DMS153 treated with DMSO at 0.1 percent for 48 hours (cell line): ENCODE results near the gene SCAMP1.

Experiments used
- DNase-seq: peaks from one replicate; lab custom pipeline; 2025; ENCODE audit not compliant: unreplicated experiment; lab: John Stamatoyannopoulos, UW

The SCAMP1 gene

DNA sequence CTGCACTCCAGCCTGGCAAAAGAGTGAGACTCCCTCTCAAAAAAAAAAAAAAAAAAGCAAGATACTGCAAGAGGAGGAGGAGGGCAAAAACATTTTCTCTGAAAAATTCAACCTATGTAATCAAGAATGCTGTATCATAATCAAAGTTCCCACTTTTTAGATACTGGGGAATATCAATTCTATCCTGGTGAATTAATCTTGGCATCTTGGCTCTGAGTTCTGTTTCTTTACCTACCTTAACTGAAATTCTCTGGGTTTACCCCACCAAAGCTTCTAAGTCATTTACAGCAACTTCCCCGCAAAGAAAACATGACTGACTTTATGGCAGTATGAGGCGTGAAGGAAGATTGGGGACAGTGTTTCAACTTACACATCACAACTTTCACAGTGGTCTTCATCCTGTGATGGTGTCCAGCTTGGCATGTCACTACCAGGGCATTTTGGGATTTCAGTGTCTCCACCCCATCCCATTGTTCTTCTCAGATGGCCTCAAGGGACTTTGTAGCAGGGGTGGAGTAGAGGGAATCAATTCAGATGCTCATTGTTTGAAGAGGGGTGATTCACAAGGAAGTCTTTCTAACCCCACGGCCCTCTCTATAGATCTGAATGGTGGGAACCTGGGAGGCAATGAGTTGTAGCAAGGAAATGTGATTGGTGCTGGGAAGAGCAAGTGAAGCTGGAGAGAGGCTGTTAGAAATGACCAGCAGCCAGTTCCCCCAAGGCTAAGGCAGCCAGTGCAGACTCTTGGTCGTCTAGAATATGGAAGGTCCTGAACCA lies 130.5 kb downstream of the SCAMP1 start:
- no peak for DNase-seq

- DNase-seq, result no peak
Observed at GRCh38 chr5:78492224-78492623, 131.8 kb downstream of the SCAMP1 start.

GRCh38 chr5:78492650-78493049 lies 132.2 kb downstream of the SCAMP1 start:
- no peak for DNase-seq

DNA sequence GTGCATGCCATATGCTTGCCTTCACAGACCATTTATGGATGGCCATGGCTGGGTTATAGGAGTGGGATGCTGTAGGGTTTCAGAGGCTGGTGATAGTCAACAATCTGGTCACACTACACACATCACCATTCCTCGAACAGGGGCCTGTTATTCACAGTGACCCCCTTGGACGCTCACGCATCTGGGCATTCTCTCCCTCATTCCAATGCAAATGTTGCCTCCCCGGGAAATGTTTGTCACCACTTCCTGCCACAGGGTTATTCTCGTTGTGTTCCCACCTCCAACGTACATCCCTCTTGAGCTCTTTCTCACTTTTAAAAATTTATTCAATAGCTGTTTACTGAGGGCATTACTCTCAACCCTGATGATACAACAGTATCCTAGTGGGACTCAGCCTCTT lies 135.4 kb downstream of the SCAMP1 start:
- DNase-seq, result no peak

DNA sequence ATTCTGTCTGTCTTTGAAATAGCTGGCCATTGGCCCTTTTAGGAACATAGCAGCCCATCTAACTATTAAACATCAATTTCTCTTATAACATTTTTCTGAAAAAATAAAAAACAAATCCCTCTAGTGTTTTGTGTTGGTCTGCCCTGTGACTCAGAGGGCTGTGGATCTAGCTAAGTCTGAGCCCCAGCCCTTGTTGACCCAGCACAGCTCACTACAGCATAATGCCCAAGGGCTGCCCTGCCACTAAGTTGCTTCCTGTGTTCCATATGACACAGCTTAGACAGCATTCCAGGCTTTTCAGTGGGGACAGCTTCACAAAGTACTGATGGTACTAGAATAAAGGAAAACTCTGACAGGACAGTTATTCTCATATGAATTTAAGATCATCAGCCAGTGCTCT lies 136.0 kb downstream of the SCAMP1 start:
- DNase-seq, result no peak

GRCh38 chr5:78497573-78498533 lies 137.4 kb downstream of the SCAMP1 start:
- no peak for DNase-seq

DNA sequence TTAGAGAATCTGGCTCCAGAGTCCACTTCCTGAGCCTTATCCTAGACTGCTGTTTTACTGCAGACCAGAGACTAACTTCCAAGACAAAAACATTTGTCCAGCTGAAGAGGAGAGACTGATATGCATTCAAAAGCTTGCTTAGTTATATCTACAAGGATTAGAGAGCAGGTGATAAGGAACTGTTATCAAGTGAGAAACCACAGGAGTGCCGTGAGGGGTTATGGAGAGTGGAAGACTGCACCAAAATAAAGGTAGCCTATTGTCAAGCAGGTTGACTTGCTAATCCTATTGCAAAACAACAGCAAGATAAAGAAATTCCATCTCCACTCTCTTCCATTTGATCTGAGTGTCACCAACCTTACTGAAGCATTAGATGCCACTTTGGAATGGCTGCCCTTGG lies 139.1 kb downstream of the SCAMP1 start:
- DNase-seq, result no peak

DNA sequence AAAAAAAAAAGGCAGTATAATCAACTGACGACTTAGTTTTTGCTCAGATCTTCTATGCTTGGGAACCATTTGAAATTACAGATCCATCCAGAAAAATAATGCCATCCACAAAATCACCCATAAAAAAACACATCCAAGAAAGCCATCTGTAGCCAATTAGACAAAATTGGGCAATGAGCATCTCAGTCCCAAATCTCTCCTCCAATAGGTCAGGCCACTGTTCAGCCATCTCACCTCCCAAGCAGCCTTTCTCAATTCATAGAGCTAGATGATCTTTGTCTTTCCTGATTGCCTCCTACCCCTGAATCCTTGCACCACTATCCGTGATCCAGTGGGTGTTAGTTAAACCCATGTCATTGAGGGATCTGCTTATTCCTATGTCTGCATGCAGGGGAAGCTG lies 139.6 kb downstream of the SCAMP1 start:
- DNase-seq, result no peak

DNA sequence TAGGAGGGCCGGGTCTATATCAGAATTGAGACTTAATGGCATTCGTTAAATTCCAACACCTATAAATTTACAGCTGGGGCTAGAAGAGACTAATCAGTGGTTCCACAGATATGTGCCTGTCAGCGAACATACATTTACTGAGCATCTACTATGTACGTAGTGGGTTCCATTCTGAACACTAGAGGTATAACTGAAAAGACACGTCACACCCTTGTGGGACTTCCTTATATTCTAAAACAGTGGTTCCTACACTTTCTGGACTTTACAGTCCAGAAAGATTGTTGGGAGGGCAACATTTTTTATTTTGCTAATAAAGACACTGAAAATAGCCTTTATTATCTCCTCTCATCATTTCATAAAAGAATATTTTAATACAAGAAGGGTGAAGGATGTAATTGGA lies 140.5 kb downstream of the SCAMP1 start:
- no peak for DNase-seq

DNA sequence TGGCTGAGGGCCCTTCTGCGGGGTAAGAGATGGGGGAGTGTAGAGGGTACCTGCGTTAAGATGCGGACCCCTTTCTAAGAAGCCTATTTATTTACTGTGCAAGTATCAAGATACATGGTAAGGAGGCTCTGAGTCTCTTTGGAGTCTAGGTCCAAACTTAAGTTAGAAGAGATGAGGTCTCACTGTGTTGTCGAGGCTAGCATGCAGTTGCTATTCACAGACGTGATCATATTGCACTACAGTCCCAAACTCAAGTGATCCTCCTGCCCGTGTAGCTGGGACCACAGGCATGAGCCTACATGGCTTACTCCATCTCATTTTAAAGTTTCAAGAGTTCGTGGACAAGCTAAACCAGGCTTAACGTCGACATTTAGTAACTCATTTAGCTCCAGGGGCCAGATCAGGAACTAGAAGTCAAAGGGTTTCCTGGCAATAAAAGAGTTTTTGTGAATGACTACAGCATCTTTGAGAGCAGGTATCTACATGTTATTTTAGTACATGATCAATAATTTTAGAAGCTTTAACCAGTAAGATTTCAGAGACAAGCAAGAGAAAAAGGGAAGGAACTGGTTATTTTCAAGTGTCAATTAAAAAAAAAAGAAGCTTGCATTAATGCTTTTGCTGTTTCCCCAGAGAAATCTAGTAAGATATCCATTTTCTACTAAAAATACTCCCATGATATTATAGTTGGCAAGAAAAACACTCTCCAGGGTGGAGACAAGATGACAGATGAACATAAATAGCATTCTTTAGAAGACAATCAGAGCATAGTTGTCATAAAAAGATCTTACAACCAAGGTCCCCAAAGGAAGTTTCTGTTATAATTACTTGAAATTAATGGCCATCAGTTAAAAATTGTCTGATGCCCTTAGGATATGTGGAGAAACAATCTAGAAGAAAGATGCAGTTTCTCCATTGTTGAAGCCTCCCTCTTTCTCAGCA lies 141.3 kb downstream of the SCAMP1 start:
- DNase-seq, result no peak

GRCh38 chr5:78503958-78504653 lies 143.7 kb downstream of the SCAMP1 start:
- DNase-seq, result no peak

DNA sequence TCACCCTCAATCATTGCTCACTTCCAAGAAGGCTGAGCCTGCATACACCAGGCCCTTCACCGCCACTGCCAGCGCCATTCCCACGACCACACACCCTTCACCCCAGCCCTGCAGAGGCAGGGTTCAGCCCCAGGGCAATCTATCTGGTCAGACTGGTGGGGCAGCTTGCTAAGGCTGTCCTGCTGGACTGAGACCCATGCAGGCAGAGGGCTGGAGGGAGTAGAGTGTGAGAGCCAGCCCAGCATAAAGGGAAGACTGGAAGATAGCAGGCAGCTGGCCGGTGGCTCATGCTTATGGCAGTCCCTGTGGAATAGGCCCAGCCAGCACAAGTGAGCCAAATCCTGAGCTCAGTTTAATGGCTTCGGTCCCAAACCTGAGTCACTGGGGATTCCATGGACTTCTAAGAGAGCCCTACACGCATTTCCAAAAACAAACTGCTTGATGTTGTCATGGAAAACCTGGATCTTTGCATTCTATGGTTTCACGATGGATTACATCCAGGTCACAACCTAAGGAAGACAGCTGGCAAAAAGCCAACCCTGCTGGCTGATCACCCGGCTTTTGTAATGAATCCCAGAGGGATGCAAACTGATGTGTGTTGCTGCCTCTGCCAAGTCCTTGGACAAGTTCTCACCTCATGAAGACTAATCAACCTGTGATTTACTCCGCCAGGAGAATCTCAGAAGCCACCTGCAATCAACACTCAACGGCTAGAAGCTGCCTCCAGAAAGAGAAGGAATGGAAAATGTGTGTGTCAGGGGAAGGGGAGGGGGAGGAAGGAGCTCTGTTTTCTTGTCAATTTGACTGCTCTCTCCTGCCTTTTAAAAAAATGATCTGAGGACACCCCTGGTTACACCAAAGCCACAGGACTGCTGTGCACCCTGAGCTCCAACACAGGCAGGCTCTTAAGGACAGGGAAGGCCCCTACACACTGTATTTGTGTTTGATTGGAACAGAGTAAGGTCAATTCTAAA lies 144.6 kb downstream of the SCAMP1 start:
- DNase-seq, result peak; percentile 14

GRCh38 chr5:78505860-78506259 lies 145.4 kb downstream of the SCAMP1 start:
- DNase-seq, result no peak

DNA sequence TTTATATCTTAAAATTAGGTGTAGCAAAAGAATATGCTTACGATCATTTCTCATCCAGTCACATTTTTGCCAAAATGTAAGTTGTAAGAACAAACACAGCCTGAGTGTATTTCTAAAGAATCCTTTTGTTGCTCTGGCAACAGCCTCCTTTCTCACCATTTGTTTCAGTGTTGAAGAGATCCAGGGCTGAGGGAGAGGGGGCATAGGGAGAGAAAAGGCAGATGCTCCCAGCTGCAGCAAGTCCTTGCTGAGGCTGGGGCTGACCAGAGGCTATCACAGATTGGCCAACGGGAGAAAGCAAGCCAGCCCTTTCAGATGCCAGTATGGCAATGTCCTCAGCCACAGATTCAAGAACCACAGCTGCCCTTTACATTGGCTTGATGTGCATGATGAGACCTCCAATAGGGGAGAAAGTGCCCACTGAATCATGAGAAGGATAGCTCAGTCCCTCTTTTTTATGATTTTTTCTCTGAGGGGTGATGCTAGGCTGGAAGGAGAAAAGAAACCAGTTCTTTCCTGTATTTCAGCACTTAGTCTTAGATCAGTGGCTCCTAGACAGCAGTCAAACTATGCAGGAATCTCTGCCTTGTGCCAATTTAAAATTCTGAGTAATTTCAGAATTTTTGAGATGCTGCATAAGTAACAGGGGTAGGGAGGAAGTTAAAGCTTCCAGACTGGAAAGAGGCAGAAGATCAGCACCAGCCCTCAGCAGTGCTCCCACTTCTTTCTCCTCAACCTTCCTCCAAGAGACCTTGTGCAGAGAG lies 146.0 kb downstream of the SCAMP1 start:
- no peak for DNase-seq

DNA sequence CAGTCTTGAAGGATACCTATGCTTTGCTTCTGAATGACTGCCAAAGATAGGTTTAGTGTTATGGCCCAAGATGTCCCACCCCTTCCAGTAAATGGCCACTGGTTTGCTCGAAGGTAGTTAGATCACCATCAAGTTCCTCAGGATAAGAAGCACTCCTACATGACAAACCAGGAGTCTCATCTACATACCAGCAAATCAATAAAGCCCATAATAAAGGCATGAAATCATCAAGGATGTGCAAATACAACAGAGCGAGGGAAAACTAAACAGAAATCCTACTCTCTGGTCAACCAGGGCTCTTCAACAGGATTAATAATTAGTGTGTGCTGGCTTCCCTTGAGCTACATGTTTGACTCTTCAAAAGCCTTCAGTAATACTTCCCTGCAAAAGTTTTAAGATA lies 147.1 kb downstream of the SCAMP1 start:
- no peak for DNase-seq

- DNase-seq, result no peak
Observed at GRCh38 chr5:78508186-78508765, 147.9 kb downstream of the SCAMP1 start.

DNA sequence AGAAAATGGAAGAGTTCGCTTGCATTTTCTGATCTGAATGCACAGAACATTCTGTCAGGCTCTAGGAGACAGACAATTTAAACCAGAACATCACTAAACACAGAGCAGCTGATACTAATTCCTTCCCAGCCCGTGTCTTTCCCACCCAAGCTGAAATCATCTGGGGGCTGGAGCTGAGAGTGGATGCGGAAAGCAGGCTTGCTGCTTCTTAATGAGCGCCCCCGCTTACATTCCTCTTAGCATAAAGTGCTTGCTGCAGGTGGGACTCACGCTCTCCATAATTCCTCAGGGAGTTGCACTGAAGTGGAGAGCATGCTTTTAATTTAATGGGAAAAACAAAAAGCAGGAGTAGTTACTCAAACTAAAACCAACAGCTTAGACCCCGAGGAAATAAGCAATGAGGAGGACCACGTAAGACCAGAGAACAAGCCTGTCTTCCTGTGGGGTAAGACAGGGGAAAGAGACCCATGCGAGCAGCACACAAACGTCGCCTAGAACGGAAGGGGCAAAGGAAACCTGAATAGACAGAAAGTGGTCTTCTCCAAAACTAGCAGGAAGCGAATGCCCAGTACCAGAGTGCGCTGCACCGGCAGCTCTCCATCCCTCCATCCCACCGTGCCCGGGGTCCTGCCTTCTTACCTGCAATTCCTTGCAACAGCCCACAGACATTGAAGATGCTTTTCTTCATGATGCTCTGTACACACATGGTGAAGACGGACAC lies 148.9 kb downstream of the SCAMP1 start:
- DNase-seq, result no peak
